ENCODE results near the gene IL27RA.

- peak in 3 of 7 experiments; percentile 11 to 30 (median 25) for TF ChIP-seq CTCF (IDR thresholded peaks at IDR 0.05)
- peak; percentile 28 to 71 (median 68) for TF ChIP-seq POLR2A (IDR thresholded peaks at IDR 0.05)
Observed at GRCh38 chr19:14061751-14062557, 30.4 kb downstream of the IL27RA start, which contains the start of gene PALM3.
